ENCODE data around the gene XDH.

DNA sequence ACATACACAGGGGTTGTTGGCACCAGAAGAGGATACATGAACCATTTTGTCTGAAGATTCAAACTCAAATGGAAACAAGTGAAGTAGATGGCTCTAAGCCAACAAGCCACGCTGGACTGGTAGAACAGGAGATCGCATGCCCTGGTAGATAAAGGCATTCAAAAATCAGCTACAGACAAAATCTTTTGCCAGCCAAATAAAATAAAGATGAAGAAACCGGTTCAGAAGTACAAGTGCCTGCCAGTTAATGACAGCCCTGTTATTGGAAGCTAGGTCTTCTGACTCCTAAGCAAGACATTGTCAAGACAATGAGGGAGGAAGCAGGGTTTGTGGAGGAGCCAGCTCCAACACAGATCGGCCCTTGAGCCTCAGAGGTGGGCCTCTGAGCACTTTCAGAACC is 128.3 kb downstream of the XDH start:
- TF ChIP-seq, protein P1, sequence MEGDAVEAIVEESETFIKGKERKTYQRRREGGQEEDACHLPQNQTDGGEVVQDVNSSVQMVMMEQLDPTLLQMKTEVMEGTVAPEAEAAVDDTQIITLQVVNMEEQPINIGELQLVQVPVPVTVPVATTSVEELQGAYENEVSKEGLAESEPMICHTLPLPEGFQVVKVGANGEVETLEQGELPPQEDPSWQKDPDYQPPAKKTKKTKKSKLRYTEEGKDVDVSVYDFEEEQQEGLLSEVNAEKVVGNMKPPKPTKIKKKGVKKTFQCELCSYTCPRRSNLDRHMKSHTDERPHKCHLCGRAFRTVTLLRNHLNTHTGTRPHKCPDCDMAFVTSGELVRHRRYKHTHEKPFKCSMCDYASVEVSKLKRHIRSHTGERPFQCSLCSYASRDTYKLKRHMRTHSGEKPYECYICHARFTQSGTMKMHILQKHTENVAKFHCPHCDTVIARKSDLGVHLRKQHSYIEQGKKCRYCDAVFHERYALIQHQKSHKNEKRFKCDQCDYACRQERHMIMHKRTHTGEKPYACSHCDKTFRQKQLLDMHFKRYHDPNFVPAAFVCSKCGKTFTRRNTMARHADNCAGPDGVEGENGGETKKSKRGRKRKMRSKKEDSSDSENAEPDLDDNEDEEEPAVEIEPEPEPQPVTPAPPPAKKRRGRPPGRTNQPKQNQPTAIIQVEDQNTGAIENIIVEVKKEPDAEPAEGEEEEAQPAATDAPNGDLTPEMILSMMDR (conservative IDR thresholded peaks at IDR 0.05 in 1 of 2, IDR thresholded peaks at IDR 0.05 in 1 of 2; ENCODE audit: extremely low read depth in 1 of 2, insufficient read depth in 1 of 2, low read depth in 1 of 2, low read length in 2 of 2): no peak
- no peak for TF ChIP-seq EZH2 (IDR thresholded peaks at IDR 0.05; ENCODE audit: borderline replicate concordance, low read length)
